H1 (cell line): ENCODE measurements around the gene PNO1. TPM values are rescaled to one million over a fixed set of nuclear protein-coding genes. Genes with fewer than 3 reads are reported as not detected.

Source experiments
- CTCF ChIA-PET: fragments of 300-600 bp; sonication (Branson Sonifier 250); formaldehyde crosslinking; loops from one replicate; lab custom pipeline; 2021; ENCODE audit not compliant: partially characterized antibody; lab: Charles Lee
- POLR2A ChIA-PET: fragments of 300-600 bp; sonication (Branson Sonifier 250); formaldehyde crosslinking; loops from one replicate; lab custom pipeline; 2021; ENCODE audit warnings: inconsistent platforms; ENCODE audit not compliant: partially characterized antibody; lab: Charles Lee
- DNase-seq, 2 experiments: peaks; one replicate each; pipeline versions ENCODE4 v3.0.0 to v3.0.0-alpha.2; 2010 to 2022; ENCODE audit warnings: low spot score in 2 of 2, low read depth in 1 of 2, mixed read lengths in 1 of 2
- FAIRE-seq: peaks from 2 replicates; lab custom pipeline; 2011; peaks lifted over from hg19 to GRCh38; lab: Jason Lieb, UNC
- H2AFZ ChIP-seq: 2 replicates; pipeline ENCODE4 v1.8.1; 2012; ENCODE audit warnings: low read length, inconsistent platforms
- H2AK5ac ChIP-seq: 2 replicates; pipeline ENCODE4 v1.6.1; 2013; ENCODE audit warnings: low read depth, low read length
- H2BK120ac ChIP-seq: replicated peaks from 2 replicates; pipeline ENCODE3; 2013; ENCODE audit warnings: low read depth, low read length, inconsistent platforms
- H2BK12ac ChIP-seq: 2 replicates; pipeline ENCODE4 v1.6.1; 2013; ENCODE audit warnings: low read depth, low read length
- H2BK15ac ChIP-seq: 2 replicates; pipeline ENCODE4 v1.6.1; 2013; ENCODE audit warnings: low read length
- H2BK20ac ChIP-seq: 2 replicates; pipeline ENCODE4 v1.6.1; 2013; ENCODE audit warnings: low read length
- H2BK5ac ChIP-seq: 2 replicates; pipeline ENCODE4 v1.6.1; 2013; ENCODE audit warnings: low read depth, low read length
- H3K14ac ChIP-seq: 2 replicates; pipeline ENCODE4 v1.6.1; 2013; ENCODE audit warnings: inconsistent platforms; ENCODE audit not compliant: insufficient read length
- H3K18ac ChIP-seq: 2 replicates; pipeline ENCODE4 v1.6.1; 2013; ENCODE audit warnings: low read length; ENCODE audit errors: extremely low read depth
- H3K23ac ChIP-seq: 2 replicates; pipeline ENCODE4 v1.6.1; 2013; ENCODE audit warnings: inconsistent platforms; ENCODE audit not compliant: insufficient read length
- H3K23me2 ChIP-seq: 2 replicates; pipeline ENCODE4 v1.6.1; 2013; ENCODE audit warnings: low read depth, low read length
- H3K27ac ChIP-seq: 2 replicates; pipeline ENCODE4 v1.6.1; 2011; ENCODE audit warnings: low read depth, low read length, inconsistent platforms
- H3K27me3 ChIP-seq, 4 experiments: replicated peaks in 1 of 4; 1 replicate in 1 of 4; 2 replicates in 3 of 4; pipeline versions ENCODE4 v1.6.1 to v1.8.1; 2011 to 2013; ENCODE audit warnings: low read length in 3 of 4, mild to moderate bottlenecking in 3 of 4, inconsistent platforms in 2 of 4, mixed read lengths in 2 of 4, moderate library complexity in 1 of 4; ENCODE audit not compliant: control insufficient read depth in 3 of 4, insufficient read depth in 3 of 4; ENCODE audit errors: extremely low read depth in 1 of 4
- H3K36me3 ChIP-seq, 4 experiments: 2 replicates each; pipeline versions ENCODE4 v1.6.1 to v1.8.1; 2011 to 2013; ENCODE audit warnings: mild to moderate bottlenecking in 4 of 4, low read length in 3 of 4, moderate library complexity in 2 of 4, control low read depth in 1 of 4, inconsistent platforms in 1 of 4; ENCODE audit not compliant: insufficient read depth in 4 of 4, control insufficient read depth in 2 of 4
- H3K4ac ChIP-seq: replicated peaks from 2 replicates; pipeline ENCODE3; 2013; ENCODE audit warnings: low read length, low read depth, mixed read lengths, inconsistent platforms; ENCODE audit not compliant: insufficient read length
- H3K4me1 ChIP-seq, 4 experiments: replicated peaks in 1 of 4; 1 replicate in 1 of 4; 2 replicates in 3 of 4; pipeline versions ENCODE4 v1.6.1 to v1.8.1; 2011 to 2013; ENCODE audit warnings: low read length in 3 of 4, inconsistent platforms in 2 of 4, mixed read lengths in 1 of 4; ENCODE audit not compliant: insufficient read depth in 4 of 4, control insufficient read depth in 3 of 4
- H3K4me2 ChIP-seq, 2 experiments: 2 replicates each; pipeline versions ENCODE4 v1.6.1 to v1.8.1; 2011 to 2013; ENCODE audit warnings: low read depth in 2 of 2, low read length in 2 of 2, control low read depth in 1 of 2, inconsistent platforms in 1 of 2, mild to moderate bottlenecking in 1 of 2; ENCODE audit not compliant: insufficient read depth in 1 of 2
- H3K4me3 ChIP-seq, 4 experiments: fragments of 200-600, 300-600 bp in 1 of 4; sonication (generic), shearing (Covaris generic), sonication (Bioruptor Twin) in 1 of 4; 2 replicates each; pipeline versions ENCODE4 v1.5.1 to v1.8.1; 2011 to 2016; ENCODE audit warnings: low read length in 4 of 4, low read depth in 3 of 4, control low read depth in 2 of 4, inconsistent platforms in 2 of 4, mild to moderate bottlenecking in 2 of 4, mixed read lengths in 1 of 4, moderate library complexity in 1 of 4; ENCODE audit not compliant: insufficient read depth in 2 of 4; ENCODE audit errors: extremely low read depth in 1 of 4
- H3K56ac ChIP-seq: replicated peaks from 2 replicates; pipeline ENCODE3; 2013; ENCODE audit warnings: low read depth, mild to moderate bottlenecking, mixed read lengths, low read length, inconsistent platforms; ENCODE audit not compliant: insufficient read length
- H3K79me1 ChIP-seq: 2 replicates; pipeline ENCODE4 v1.6.1; 2013; ENCODE audit warnings: low read depth, low read length, control low read depth
- H3K79me2 ChIP-seq, 2 experiments: 2 replicates each; pipeline versions ENCODE4 v1.6.1 to v1.8.1; 2012 to 2013; ENCODE audit warnings: low read length in 2 of 2, mild to moderate bottlenecking in 2 of 2, inconsistent platforms in 1 of 2; ENCODE audit not compliant: insufficient read depth in 2 of 2, control insufficient read depth in 1 of 2
- H3K9ac ChIP-seq, 4 experiments: replicated peaks in 1 of 4; 1 replicate in 1 of 4; 2 replicates in 3 of 4; pipeline versions ENCODE4 v1.6.1 to v1.8.1; 2011 to 2013; ENCODE audit warnings: low read depth in 3 of 4, low read length in 3 of 4, control low read depth in 2 of 4, mild to moderate bottlenecking in 2 of 4, moderate library complexity in 2 of 4, inconsistent platforms in 1 of 4; ENCODE audit errors: extremely low read depth in 1 of 4
- H3K9me3 ChIP-seq, 2 experiments: 2 replicates each; pipeline versions ENCODE4 v1.6.1 to v1.8.1; 2012 to 2013; ENCODE audit warnings: mild to moderate bottlenecking in 2 of 2, moderate library complexity in 2 of 2, control low read depth in 1 of 2, inconsistent platforms in 1 of 2, low read depth in 1 of 2, low read length in 1 of 2, mixed read lengths in 1 of 2; ENCODE audit not compliant: insufficient read depth in 2 of 2
- H4K20me1 ChIP-seq, 2 experiments: replicated peaks in 1 of 2; 2 replicates each; pipeline versions ENCODE3 to v1.8.1; 2011 to 2013; ENCODE audit warnings: inconsistent platforms in 2 of 2, low read length in 2 of 2, mild to moderate bottlenecking in 1 of 2; ENCODE audit not compliant: insufficient read depth in 2 of 2, control insufficient read depth in 1 of 2
- H4K5ac ChIP-seq: 2 replicates; pipeline ENCODE4 v1.6.1; 2013; ENCODE audit warnings: low read length, low read depth, mixed read lengths, inconsistent platforms; ENCODE audit not compliant: insufficient read length
- H4K8ac ChIP-seq: 2 replicates; pipeline ENCODE4 v1.8.0; 2013; ENCODE audit warnings: mild to moderate bottlenecking, moderate library complexity, low read length, inconsistent platforms; ENCODE audit not compliant: insufficient read depth; ENCODE audit errors: extremely low read depth
- H4K91ac ChIP-seq: replicated peaks from 2 replicates; pipeline ENCODE3; 2013; ENCODE audit warnings: low read length, mixed read lengths, inconsistent platforms; ENCODE audit not compliant: insufficient read length
- E2F6 ChIP-seq: IDR thresholded peaks from 2 replicates; pipeline ENCODE4 v1.6.1; 2012; ENCODE audit warnings: inconsistent platforms
- SIRT6 ChIP-seq: IDR thresholded peaks from one replicate; pipeline ENCODE4 v1.7.1; 2012; ENCODE audit warnings: low read length, inconsistent platforms
- SP4 ChIP-seq: IDR thresholded peaks from 2 replicates; pipeline ENCODE4 v1.6.1; 2012; ENCODE audit warnings: low read length, inconsistent platforms
- SRF ChIP-seq: IDR thresholded peaks from 2 replicates; pipeline ENCODE4 v1.6.1; 2011; ENCODE audit warnings: mild to moderate bottlenecking, low read depth, low read length, moderate library complexity
- polyA plus RNA-seq, 7 experiments: library from polyadenylated mRNA; depleted of rRNA in 3 of 7; stranded (reverse) in 5 of 7; unstranded in 2 of 7; fragments of >200 nt in 5 of 7; fragments of 200-250 nt in 2 of 7; gene quantifications; 1 replicate in 5 of 7; 2 replicates in 1 of 7; 4 replicates in 1 of 7; pipeline versions ENCODE4 v1.2.1 to v1.2.3, GENCODE V29; 2011 to 2013; ENCODE audit warnings: missing spikeins in 2 of 7, mixed read lengths in 2 of 7
- total RNA-seq: library from RNA; stranded (reverse); fragmentation: NEBNext Ultra II Directional; extraction: Animal tissue kit (Norgen Biotek cat#: 25700); gene quantifications from 2 replicates; pipeline ENCODE4 v1.2.1, GENCODE V29; 2021

PNO1 gene
- total and polyA plus RNA-seq, 2 of the 8 experiments (the other 6 are each of a cell fraction or from before 2014, with no cell fraction given), result 18.6 to 33.2 TPM

DNA sequence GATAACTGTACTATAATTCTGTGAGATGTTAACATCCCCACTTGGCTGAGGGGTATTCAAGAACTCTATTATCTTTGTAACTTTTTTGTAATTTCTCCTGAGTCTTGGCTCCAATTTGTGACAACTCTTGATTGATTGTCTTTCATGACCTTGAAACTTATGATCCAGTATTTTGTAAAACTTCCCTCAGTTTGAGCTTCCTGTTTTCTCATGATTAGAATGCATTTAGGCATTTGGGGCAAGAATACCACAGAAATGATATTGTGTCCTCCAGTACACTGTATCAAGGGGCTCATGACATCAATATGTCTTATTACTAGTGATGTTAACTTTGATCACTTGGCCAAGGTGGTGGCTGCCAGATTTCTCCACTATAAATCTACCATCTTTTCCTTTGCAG is 37.4 kb downstream of the PNO1 start:
- no peak for DNase-seq
- no peak overlapping the region for H3K4ac ChIP-seq
- no peak overlapping the region for H3K18ac ChIP-seq
- no peak overlapping the region for H3K14ac ChIP-seq
- no peak overlapping the region for H3K4me3 ChIP-seq
- H3K56ac ChIP-seq, result no peak overlapping the region
- no peak overlapping the region for H2AK5ac ChIP-seq
- H3K27ac ChIP-seq, result no peak overlapping the region
- peaks cover 2% of the 10 kb centered on the region; the same call in 1 of the 2 replicates for H3K79me1 ChIP-seq
- H2BK12ac ChIP-seq, result no peak overlapping the region
- H2AFZ ChIP-seq, result no peak overlapping the region
- no peak overlapping the region for H3K9ac ChIP-seq
- no peaks in the 10 kb centered on the region for H3K36me3 ChIP-seq
- no peak for FAIRE-seq
- no peak overlapping the region for H2BK5ac ChIP-seq
- H2BK15ac ChIP-seq, result no peak overlapping the region
- no peak overlapping the region for H4K5ac ChIP-seq
- H4K91ac ChIP-seq, result no peak overlapping the region
- H4K20me1 ChIP-seq, result peaks cover 5 to 12% of the 10 kb centered on the region in 2 experiments
- H3K4me1 ChIP-seq, result no peaks in the 10 kb centered on the region
- ChIA-PET CTCF (interaction anchor here (0.6 to 1.5 kb wide), 2 partner anchors 9 to 90 kb away, joined by 3 read pairs; no protein-coding TSS in a partner anchor), POLR2A (no interaction called here)
- H2BK20ac ChIP-seq, result no peak overlapping the region
- peaks cover 0 to 89% of the 10 kb centered on the region in 2 experiments; a peak in 2 of 4 replicates for H3K79me2 ChIP-seq
- no peaks in the 10 kb centered on the region for H3K9me3 ChIP-seq
- TF ChIP-seq E2F6 (no peak), SRF (no peak), SIRT6 (no peak), SP4 (no peak)
- H3K23me2 ChIP-seq, result no peaks in the 10 kb centered on the region
- H3K23ac ChIP-seq, result no peak overlapping the region
- H3K27me3 ChIP-seq, result no peaks in the 10 kb centered on the region
- H4K8ac ChIP-seq, result no peak overlapping the region
- no peak overlapping the region for H2BK120ac ChIP-seq
- no peak overlapping the region for H3K4me2 ChIP-seq
